DMS153 (cell line): Measurements from ENCODE around the gene SEPTIN12.

Experiments used
- DNase-seq: peaks from one replicate; lab custom pipeline; 2025; lab: John Stamatoyannopoulos, UW

Gene SEPTIN12

DNA sequence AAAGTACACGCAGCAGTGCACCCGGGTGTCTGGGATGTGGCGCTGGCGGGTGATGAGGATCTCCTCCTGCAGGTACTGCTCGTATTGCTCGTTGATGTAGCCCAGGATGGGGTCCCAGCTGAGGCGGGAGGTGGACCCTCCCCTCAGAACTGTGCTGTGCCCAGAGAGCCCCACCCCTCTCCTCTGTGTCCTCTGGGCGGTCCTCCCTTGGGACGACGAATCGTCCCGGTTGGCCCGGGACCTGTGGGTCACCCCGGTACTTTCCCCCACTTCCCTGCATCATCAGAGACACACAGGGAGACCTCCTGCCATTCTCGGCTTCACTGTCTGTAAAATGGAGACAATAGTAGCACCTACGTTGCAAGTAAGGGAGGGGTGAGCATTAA lies 4.2 kb downstream of the SEPTIN12 start:
- no peak for DNase-seq

- DNase-seq, result no peak
Observed at GRCh38 chr16:4783251-4783950, 4.7 kb downstream of the SEPTIN12 start.

DNA sequence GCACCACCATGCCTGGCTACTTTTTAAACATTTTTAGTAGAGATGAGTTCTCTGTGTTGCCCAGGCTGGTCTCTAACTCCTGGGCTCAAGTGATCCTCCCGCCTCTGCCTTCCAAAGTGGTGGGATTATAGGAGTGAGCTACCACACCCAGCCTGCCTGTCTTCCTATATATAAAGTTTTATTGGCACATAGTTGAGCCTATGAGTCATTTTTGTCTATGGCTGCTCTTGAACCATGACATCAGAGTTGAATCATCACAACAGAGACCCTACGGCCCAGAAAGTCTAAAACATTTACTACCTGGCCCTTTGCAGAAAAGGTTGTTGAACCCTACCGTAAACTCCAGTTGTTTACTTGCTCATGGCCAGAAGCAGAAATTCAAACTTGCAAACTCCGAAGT lies 7.9 kb downstream of the SEPTIN12 start:
- no peak for DNase-seq

GRCh38 chr16:4778050-4778392 lies 10.1 kb downstream of the SEPTIN12 start:
- no peak for DNase-seq

DNA sequence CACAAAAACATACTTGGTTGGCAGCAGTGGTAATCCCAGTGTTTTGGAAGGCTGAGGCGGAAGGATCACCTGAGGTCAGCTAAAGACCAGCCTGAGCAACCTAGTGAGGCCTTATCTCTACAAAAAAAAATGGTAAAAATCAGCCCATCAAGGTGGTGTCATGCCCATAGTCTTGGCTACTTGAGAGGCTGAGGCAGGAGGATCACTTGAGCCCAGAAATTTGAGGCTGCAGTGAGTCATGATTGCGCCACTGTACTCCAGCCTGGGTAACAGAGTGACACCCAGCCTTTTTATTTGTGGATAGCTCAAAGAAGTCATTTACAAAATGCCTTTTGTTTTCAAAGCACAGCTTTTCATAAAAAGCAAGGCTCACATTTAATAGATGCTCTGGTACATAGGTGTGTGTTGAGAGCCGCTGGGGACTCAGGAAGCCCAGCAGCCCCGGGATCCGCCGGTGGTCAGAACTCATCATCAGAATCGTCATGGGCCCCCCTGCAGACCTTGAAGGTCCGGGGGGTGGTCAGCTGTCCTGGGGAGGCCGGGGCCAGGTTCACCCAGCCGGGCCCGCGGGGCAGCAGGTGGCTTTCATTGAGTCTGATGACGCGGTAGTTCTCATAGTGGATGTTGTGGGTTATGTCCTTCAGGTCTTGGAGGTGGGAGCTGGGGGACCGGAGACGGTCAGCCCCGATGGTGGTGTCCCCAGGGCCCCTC lies 10.7 kb downstream of the SEPTIN12 start:
- no peak for DNase-seq

DNA sequence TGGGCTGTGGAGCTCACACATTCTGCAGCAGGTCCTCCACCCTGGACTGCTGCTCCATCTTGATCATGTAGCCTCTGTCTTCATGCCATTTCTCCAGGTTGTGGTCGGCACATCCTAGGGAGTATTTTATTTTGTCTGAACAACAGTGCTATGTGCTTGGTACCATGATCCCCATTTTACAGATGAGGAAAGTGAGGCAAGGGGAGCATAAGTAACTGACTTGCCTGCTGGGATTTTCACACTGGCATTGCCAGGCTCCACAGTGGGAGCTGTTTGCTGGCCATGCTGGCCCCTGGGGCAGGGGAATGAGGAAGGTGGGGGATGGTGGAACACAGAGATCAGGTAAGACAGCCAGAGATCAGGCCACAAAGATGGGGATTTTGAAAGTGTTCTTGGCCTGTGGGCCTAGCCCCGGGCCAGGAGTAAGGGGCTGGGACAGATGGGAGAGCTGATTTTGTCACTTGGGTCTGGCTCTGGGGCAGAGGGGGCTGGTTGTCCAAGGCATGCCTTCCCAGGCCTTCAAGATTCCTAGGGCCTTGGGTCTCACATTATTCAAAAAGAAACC lies 11.9 kb downstream of the SEPTIN12 start:
- DNase-seq, result no peak

- DNase-seq, result no peak
Observed at GRCh38 chr16:4775005-4775404, 13.1 kb downstream of the SEPTIN12 start.

DNA sequence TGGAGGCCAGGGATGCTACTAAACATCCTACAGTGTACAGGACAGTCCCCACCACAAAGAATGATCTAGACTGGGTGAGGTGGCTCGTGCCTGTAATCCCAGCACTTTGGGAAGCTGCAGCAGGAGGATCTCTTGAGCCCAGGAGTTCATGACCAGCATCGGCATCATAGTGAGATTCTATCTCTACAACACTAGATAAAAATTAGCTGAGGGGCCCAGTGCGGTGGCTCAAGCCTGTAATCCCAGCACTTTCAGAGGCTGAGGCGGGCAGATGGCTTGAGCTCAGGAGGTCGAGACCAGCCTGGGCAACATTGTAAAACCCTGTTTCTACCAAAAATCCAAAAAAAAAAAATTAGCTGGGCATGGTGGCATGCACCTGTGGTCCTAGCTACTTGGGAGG lies 15.8 kb downstream of the SEPTIN12 start:
- no peak for DNase-seq

DNA sequence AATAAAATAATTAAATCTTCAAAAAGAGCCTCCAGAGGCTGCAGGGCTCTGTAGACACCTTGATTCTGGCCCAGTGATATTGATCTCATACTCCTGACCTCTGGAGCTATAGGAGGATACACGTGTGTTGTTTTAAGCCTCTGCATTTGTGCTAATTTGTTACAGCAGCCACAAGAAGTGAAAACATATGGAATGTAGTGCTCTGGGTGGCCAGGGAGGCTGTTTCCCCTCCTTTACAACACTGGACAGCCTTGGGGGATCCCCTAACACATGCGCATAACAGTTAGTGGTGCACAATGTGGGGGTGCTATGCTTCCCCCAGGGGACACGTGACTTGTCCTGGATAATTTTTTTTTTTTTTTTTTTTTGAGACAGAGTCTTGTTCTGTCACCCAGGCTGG lies 16.5 kb downstream of the SEPTIN12 start:
- no peak for DNase-seq

DNA sequence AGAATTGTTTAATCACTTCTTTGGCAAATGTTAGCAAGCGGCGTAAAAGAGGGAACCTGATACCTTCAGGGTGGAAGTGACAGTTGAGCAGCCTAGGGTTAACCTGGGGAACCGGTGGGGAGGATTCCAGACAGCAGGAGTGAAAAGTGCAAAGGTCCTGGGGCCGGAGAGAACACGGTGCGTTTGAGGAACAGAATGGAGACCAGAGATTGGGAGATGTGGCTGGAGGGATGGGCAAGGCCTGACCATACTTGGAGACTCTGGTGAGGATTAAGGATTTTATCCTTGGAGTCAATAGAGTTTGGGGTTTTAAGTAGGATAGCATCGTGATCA lies 18.9 kb downstream of the SEPTIN12 start:
- DNase-seq, result no peak

DNA sequence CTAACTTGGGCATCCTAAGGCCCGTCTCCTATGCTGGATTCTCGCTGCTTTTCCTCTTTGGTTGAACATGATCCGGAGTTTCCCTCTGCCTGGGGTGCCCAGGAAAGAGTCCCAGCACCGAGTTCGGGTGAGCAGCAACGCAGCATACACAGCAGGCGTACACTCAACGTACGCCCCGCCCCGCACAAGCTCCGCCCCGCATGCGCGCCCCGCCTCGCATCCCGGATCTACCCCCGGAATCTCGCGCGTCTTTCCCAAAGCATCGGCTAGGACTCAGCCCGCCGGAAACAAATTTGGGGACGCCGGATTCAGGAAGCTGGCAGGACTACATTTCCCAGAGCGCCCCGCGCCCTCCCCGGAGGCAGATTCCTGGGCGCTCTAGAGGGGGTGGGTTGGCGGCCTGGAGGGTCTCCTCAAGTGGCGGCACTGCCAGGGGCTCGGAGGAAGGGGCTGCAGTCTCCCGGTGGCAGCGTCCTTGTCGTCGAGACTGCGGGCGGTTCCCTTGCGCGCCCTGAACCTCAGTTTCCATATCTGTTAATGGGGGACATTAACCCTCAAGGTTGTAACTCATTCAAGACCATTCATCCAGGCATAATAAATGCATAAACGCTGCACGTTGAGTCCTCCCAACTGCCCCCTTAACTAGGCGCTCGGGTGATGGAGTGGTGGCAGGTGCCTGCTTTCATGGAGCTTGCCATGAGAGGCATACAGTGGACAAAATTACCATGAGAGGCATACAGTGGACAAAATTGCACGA lies 19.4 kb downstream of the SEPTIN12 start:
- peak; percentile 95 for DNase-seq

GRCh38 chr16:4767872-4768548 lies 20.1 kb downstream of the SEPTIN12 start:
- peak; percentile 21 for DNase-seq

DNA sequence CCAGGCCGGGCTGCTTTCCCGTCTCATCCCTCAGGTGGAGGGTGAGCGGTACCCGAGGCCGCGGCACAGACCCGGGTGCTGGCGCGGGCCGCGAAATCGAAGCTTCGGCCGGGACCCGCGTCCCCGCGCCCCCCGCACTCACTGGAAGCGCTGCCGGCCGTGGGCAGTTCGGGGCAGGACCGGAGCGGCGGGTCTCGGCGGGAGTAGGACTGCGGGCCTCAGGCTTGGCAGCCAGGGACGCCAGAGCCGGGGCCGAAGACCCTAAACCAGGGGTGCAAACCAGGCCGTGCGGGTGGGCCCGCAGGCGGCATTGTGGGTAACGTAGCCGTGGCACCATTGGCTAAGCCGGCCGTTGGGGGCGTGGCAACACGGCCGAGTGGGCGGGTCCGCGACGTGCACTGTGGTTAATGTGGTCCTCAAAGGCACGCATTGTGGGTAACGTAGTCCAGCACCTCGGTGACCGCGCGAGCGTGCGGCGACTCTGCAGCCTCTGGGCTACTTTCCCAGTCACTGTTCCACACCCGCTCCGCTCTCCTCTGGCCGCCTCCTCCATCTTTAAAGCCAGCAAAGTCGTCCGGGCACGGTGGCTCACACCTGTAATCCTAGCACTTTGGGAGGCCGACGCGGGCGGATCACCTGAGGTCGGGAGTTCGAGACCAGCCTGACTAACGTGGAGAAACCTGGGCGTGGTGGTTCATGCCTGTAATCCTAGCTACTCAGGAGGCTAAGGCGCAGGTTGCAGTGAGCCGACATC lies 21.1 kb downstream of the SEPTIN12 start, which contains the start of gene ZNF500:
ZNF500 (minus strand) TSS at position 288 of the 754 bp plus-strand sequence. CDS start 1,184 bp downstream, outside the sequence.
- peak; percentile 94 for DNase-seq

- DNase-seq, result no peak
Observed at GRCh38 chr16:4765511-4766474, 22.4 kb downstream of the SEPTIN12 start.

DNA sequence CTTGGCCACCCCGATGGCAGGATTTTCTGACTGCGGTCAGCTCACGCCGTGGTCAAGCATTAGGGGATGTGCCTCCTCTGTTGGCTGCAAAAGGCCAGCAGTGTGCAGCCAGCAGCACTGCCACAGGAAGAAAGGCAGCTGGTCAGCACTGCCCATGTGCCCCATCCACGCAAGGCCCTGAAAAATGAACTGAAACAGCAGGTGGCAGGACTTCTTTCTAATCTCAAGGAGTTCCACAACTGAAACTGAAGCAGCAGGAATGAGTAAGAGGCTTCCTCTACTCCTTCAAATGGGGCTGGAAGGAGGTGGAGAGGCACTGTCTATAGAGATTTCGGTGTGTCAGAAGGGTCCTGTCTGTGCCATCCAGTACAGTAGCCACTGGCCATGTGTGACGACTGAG lies 24.4 kb downstream of the SEPTIN12 start:
- no peak for DNase-seq

DNA sequence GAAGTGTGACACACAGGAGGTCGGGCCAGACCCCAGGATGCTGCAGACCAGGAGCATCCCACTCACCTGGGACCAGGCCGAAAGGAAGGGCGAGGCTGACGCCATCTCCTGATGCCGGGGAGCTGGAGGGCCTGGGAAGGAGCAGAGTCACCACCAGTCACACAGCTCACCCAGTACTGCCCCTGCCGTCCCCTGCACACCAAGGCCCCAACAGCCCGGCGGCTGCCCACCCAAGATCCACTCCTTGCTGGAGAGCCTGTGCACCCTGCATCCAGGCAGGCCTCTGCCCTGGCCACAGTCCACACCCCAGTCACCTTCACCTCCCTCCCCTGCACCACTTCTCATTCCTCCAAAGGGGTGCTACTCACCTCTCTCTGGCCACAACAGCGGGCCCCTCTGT lies 25.9 kb downstream of the SEPTIN12 start:
- no peak for DNase-seq

DNA sequence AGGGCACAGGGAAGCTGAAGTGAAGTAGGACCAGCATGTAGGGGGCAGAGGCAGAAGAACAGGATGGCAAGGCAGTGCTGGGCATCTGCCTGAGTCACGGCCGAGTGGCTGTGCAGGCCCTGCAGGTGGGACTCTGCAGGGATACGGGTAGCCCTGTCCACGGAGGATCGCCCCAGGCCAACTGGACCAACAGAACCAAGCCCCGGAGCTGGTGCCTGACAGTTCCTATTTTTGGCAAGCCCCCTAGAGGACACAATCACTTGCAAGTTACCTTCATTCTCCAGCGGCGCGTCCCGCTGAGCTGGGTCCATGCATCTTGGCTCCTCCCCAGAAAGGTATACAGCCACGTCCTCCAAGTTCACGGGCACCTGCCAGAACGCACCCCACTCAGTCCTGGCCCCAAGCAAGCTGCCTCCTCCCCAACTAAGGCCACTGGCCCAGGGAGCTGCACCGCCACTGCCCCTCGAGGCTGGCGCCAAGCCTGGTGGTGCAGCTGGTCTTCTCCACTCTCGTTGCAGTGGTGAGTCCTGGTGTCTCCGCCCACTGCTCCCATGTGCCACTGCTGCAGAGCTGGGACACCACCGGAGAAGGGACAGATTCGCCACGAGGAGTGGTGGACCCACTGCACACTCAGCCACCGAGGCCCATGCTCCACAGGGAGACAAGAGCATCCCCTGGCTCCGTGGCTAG lies 27.8 kb downstream of the SEPTIN12 start:
- DNase-seq, result no peak

DNA sequence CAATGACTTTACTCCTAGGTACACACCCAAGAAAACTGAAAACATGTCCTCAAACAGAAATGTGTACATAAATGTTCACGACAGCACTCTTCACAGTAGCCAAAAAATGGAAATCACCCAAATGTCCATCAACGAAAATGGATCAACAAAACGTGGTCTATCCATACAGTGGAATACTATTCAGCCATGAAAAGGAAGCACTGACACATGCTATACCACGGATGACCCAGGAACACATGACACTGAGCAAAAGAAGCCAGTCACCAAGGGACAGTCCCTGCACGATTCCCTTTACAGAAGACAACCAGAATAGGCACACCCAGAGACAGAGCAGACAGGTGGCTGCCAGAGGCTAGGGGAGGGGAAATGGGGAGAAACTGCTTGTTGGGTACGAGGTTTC lies 32.5 kb downstream of the SEPTIN12 start:
- no peak for DNase-seq

GRCh38 chr16:4754865-4755264 lies 33.3 kb downstream of the SEPTIN12 start:
- no peak for DNase-seq

GRCh38 chr16:4753227-4753626 lies 34.9 kb downstream of the SEPTIN12 start:
- DNase-seq, result no peak
